Measurements from ENCODE around the gene PNMA8B. TPM values are rescaled to one million over a fixed set of nuclear protein-coding genes. Genes with fewer than 3 reads are reported as not detected.

The PNMA8B gene
- total RNA-seq, 2 experiments from 2014 or later: 0.14 to 0.19 TPM

- TF ChIP-seq CTCF (IDR thresholded peaks at IDR 0.05): peak; percentile 64
- POLR2A ChIA-PET: no interaction called here
- Histone ChIP-seq H3K36me3 (ENCODE audit: insufficient read depth, low read length) (no peaks in the 10 kb centered on the region), H3K9me3 (ENCODE audit: control insufficient read depth in 1 of 2, insufficient read depth in 1 of 2, low read length in 2 of 2) (no peaks in the 10 kb centered on the region), H3K27me3 (ENCODE audit: control insufficient read depth in 1 of 2, insufficient read depth in 2 of 2, low read length in 2 of 2) (peaks cover 0 to 10% of the 10 kb centered on the region in 2 experiments), H3K4me3 (ENCODE audit: low read length) (no peak overlapping the region), H3K27ac (ENCODE audit: low read depth in 1 of 2, low read length in 2 of 2) (no peak overlapping the region), H3K4me1 (ENCODE audit: insufficient read depth, low read length) (peaks cover 22% of the 10 kb centered on the region)
- Mint-ChIP-seq H3K9me3 (no peaks in the 10 kb centered on the region), H3K36me3 (ENCODE audit: low read depth) (no peaks in the 10 kb centered on the region), H3K27me3 (peaks cover 28% of the 10 kb centered on the region), H3K4me1 (ENCODE audit: low read depth) (peaks cover 16% of the 10 kb centered on the region), H3K4me3 (no peak overlapping the region), H3K27ac (no peak overlapping the region)
- CTCF ChIA-PET: interaction anchor here (0.8 to 1.9 kb wide), 3 partner anchors 16 to 111 kb away, joined by 3 to 7 read pairs (median 4); no protein-coding TSS in a partner anchor
- peak; percentile 60 to 91 (median 80) for DNase-seq
- peak; percentile 66 for ATAC-seq (ENCODE audit: poor library complexity)
- intact Hi-C loops (cut with DNase I, micrococcal nuclease): loop anchor here (2.0 kb wide), 2 partner anchors 111 to 119 kb away; no protein-coding TSS in a partner anchor
These were observed 18.0 kb upstream of the PNMA8B start for GRCh38 chr19:46513461-46514236.

- H3K27ac Mint-ChIP-seq: no peak overlapping the region
- intact Hi-C loops (cut with DNase I, micrococcal nuclease): no loop called here
- TF ChIP-seq CTCF (IDR thresholded peaks at IDR 0.05): no peak
- H3K4me3 Mint-ChIP-seq: no peak overlapping the region
- peaks cover 39% of the 10 kb centered on the region for H3K27me3 Mint-ChIP-seq
- ChIA-PET CTCF (interaction anchor here (1.4 kb wide), 1 partner anchor 27 kb away, joined by 3 read pairs; no protein-coding TSS in a partner anchor), POLR2A (no interaction called here)
- Histone ChIP-seq H3K4me3 (ENCODE audit: low read length) (no peak overlapping the region), H3K9me3 (ENCODE audit: control insufficient read depth in 1 of 2, insufficient read depth in 1 of 2, low read length in 2 of 2) (no peaks in the 10 kb centered on the region), H3K27ac (ENCODE audit: low read depth in 1 of 2, low read length in 2 of 2) (no peak overlapping the region), H3K27me3 (ENCODE audit: control insufficient read depth in 1 of 2, insufficient read depth in 2 of 2, low read length in 2 of 2) (peaks cover 0 to 10% of the 10 kb centered on the region in 2 experiments), H3K4me1 (ENCODE audit: insufficient read depth, low read length) (peaks cover 16% of the 10 kb centered on the region), H3K36me3 (ENCODE audit: insufficient read depth, low read length) (no peaks in the 10 kb centered on the region)
- no peak for DNase-seq
- no peaks in the 10 kb centered on the region for H3K9me3 Mint-ChIP-seq
- H3K4me1 Mint-ChIP-seq (ENCODE audit: low read depth): peaks cover 11% of the 10 kb centered on the region
- no peaks in the 10 kb centered on the region for H3K36me3 Mint-ChIP-seq (ENCODE audit: low read depth)
- no peak for ATAC-seq (ENCODE audit: poor library complexity)
These were observed 15.6 kb upstream of the PNMA8B start for GRCh38 chr19:46511237-46511636.

- no peaks in the 10 kb centered on the region for H3K9me3 ChIP-seq (ENCODE audit: control insufficient read depth in 1 of 2, insufficient read depth in 1 of 2, low read length in 2 of 2)
- DNase-seq: no peak
- intact Hi-C loops (cut with DNase I, micrococcal nuclease): no loop called here
- H3K4me1 ChIP-seq (ENCODE audit: insufficient read depth, low read length): peaks cover under 1% of the 10 kb centered on the region
- CTCF ChIA-PET: no interaction called here
- POLR2A ChIA-PET: interaction anchor here (1.6 kb wide), 1 partner anchor 15 kb away, joined by 4 read pairs; no protein-coding TSS in a partner anchor
- H3K27me3 ChIP-seq (ENCODE audit: control insufficient read depth in 1 of 2, insufficient read depth in 2 of 2, low read length in 2 of 2): peaks cover 0 to under 1% of the 10 kb centered on the region in 2 experiments
- H3K4me1 Mint-ChIP-seq (ENCODE audit: low read depth): no peaks in the 10 kb centered on the region
- no peak overlapping the region for H3K4me3 ChIP-seq (ENCODE audit: low read length)
- no peak overlapping the region for H3K27ac ChIP-seq (ENCODE audit: low read depth in 1 of 2, low read length in 2 of 2)
- no peaks in the 10 kb centered on the region for H3K36me3 ChIP-seq (ENCODE audit: insufficient read depth, low read length)
- no peaks in the 10 kb centered on the region for H3K36me3 Mint-ChIP-seq (ENCODE audit: low read depth)
- no peak for TF ChIP-seq CTCF (IDR thresholded peaks at IDR 0.05)
- H3K4me3 Mint-ChIP-seq: no peak overlapping the region
- peaks cover 29% of the 10 kb centered on the region for H3K27me3 Mint-ChIP-seq
- H3K9me3 Mint-ChIP-seq: no peaks in the 10 kb centered on the region
- no peak overlapping the region for H3K27ac Mint-ChIP-seq
- ATAC-seq (ENCODE audit: poor library complexity): no peak
These were observed 12.5 kb upstream of the PNMA8B start for GRCh38 chr19:46508206-46508605.

All from CD4-positive, alpha-beta T cell (primary cell).